SK-N-MC (cell line): ENCODE results near the gene SCP2.

Experiments used
- DNase-seq: peaks from one replicate; pipeline ENCODE4 v3.0.0-alpha.2; 2011; ENCODE audit warnings: low read depth, low spot score
- H3K27ac ChIP-seq: fragments of 200-600 bp; sonication (generic); 2 replicates; pipeline ENCODE4 v1.5.1; 2016; ENCODE audit warnings: mixed run types
- H3K36me3 ChIP-seq: fragments of 200-600 bp; sonication (generic); 2 replicates; pipeline ENCODE4 v1.6.1; 2017; ENCODE audit warnings: antibody characterized with exemption, low read length, mixed read lengths; ENCODE audit not compliant: insufficient read depth
- H3K4me3 ChIP-seq: fragments of 200-600 bp; sonication (generic); 2 replicates; pipeline ENCODE4 v1.5.1; 2016
- H3K9ac ChIP-seq: fragments of 200-600 bp; sonication (generic); 2 replicates; pipeline ENCODE4 v1.8.0; 2017; ENCODE audit warnings: mixed run types, mixed read lengths; ENCODE audit not compliant: insufficient read length
- H3K9me3 ChIP-seq: fragments of 200-600 bp; sonication (generic); 2 replicates; pipeline ENCODE4 v1.6.1; 2017; ENCODE audit warnings: low read depth, mild to moderate bottlenecking, antibody characterized with exemption, low read length, moderate library complexity, mixed read lengths
- EZH2 ChIP-seq: fragments of 200-600 bp; sonication (generic); IDR thresholded peaks from one replicate; pipeline ENCODE4 v1.6.1; 2017; ENCODE audit warnings: antibody characterized with exemption
- FOXP2 ChIP-seq: optimal IDR thresholded peaks from 2 replicates; pipeline ENCODE3; 2011; ENCODE audit warnings: mild to moderate bottlenecking, moderate library complexity; ENCODE audit not compliant: insufficient read depth; ENCODE audit errors: extremely low read length, control extremely low read depth
- POLR2AphosphoS5 ChIP-seq: IDR thresholded peaks from 2 replicates; pipeline ENCODE4 v1.6.1; 2012; ENCODE audit warnings: mild to moderate bottlenecking, low read depth, low read length, borderline replicate concordance

Gene SCP2

DNA sequence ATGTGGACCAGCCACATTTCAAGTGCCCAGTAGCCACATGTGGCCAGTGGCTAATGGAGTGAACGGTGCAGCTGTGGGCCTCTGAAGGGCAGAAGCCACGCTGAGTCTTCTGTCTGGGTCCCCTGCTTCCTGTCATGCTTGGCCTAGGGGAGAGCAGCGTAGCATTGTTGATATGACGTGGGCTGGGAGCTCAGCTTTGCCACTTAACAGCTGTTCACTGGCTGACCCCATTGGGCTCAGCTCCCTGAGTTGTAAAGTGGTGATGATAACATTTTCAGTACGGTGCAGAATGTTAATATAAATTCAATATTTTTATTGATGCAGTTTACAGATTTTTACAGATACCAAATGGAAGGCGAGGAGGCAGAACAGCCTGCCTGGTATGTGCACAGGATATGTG is 139.4 kb downstream of the SCP2 start:
- Histone ChIP-seq H3K4me3 (no peak overlapping the region), H3K27ac (no peak overlapping the region), H3K9ac (no peak overlapping the region), H3K9me3 (no peaks in the 10 kb centered on the region), H3K36me3 (no peaks in the 10 kb centered on the region)
- DNase-seq, result no peak
- TF ChIP-seq EZH2, result no peak
- no peak for TF ChIP-seq POLR2AphosphoS5
- TF ChIP-seq FOXP2, result no peak

DNA sequence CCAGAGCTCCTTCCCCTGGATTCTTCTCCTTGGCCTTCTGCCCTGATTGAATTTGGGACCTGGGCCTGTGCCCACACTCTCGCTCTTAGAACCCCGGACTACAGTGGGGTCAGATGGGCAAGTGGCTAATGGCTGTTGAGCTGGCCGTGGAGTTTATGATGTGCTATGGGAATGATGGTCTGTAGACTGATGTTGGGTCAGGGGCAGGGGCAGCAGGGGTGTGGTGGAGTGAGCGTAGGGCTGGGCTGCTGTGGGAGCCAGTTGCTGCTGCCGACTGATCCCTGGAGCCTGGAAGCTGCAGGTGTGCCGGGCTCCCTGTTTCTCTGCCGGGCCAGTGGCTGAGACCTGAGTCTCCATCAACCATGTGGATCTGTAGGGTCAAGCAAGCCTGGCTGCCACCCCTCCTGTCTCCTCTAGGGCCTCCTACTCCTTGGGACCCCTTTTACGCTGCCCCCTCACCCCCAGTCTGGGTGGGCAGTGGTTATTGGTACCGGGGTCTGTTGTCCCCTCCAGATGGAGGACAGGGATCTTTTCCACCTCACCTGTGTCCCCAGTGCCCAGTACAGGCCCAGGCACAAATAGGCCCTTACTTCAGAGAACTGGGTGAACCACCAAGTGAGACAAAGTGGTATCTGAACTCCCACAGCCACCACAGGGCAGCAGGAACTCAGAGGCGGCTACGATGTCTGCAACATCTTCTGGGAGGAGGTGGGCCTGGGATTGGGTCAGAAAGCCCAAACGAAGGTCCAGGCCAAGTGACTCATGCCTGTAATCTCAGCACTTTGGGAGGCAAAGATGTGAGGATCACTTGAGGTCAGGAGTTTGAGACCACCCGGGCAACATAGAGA is 140.0 kb downstream of the SCP2 start:
- DNase-seq, result no peak
- H3K4me3 ChIP-seq, result no peak overlapping the region
- no peaks in the 10 kb centered on the region for H3K9me3 ChIP-seq
- no peak overlapping the region for H3K27ac ChIP-seq
- TF ChIP-seq FOXP2 (no peak), POLR2AphosphoS5 (no peak), EZH2 (no peak)
- H3K36me3 ChIP-seq, result no peaks in the 10 kb centered on the region
- H3K9ac ChIP-seq, result no peak overlapping the region

DNA sequence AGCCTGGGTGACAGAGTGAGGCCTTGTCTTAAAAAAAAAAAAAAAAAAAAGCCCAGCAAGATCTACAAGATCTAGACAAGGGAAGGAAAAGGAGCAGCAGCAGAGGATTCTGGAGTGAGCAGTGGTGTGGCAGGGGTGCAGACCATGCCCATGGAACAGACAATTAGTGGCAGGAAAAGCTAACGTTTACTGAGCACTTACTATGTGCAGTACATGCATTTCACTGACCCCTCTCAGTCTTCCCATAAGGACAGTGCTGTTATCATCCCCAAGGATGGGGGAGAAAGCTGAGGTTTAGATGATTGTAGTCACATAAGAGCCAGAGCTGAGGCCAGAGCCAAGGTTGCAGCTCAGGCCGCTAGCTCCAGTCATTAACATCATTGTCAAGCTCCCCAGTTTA is 140.8 kb downstream of the SCP2 start:
- Histone ChIP-seq H3K36me3 (no peaks in the 10 kb centered on the region), H3K9me3 (no peaks in the 10 kb centered on the region), H3K27ac (no peak overlapping the region), H3K9ac (no peak overlapping the region), H3K4me3 (no peak overlapping the region)
- TF ChIP-seq POLR2AphosphoS5 (no peak), FOXP2 (no peak), EZH2 (no peak)
- DNase-seq, result no peak

DNA sequence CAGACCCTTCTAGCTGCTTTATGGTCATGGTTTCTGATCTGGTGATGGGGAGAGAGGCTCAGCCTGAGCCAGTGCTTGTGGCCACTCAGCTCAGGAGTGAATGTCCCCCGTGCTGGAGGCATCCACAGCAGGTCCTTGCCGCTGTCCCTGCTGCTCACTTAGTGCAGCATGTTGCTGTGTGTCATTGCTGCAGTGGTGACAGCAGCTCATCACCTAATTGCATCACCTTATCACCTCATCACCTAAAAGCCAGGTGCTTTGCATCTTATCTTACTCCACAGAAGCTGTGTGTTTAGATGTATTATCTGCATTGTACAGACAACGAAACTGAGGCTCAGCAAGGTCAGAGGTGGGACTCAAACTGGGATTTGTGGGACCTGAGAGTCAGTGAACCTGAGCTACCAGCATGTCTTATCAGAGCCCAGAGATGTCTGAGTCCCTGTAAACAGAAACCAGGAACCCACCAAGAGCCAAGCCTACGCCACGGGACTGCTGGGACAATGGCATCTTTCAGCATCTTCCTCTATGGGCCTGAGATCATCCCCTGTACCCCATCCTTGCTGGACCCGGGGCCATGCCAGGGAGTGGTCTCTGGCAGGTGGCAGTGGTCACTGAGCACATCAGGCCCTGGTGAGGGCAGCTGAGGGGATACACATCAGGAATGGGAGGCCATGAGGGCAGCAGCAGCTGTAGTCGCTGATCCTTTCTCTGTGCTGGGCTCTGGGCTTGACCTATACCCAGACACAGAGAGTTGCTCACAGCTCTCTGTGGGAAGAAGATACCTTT is 141.4 kb downstream of the SCP2 start:
- no peak for DNase-seq

DNA sequence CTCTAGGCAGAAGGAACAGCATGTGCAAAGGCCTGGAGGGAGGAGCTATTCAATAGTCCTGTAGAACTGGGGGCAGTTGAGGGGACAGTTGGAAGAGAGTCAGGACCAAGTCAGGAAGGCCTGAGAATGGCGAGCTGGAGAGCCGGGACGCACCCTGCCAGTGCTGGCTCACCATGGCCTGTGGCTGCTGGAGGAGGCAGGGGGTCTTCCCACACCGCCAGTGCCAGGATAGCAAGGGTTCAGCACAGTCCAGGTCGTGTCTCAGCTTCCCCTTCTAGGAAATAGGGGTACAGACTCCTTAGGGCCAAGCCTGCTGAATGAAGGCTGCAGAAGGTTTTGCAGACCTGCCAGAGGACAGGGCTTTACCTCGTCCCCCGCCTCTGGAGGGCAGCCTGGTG is 142.2 kb downstream of the SCP2 start:
- no peak for DNase-seq
- no peak for TF ChIP-seq FOXP2
- TF ChIP-seq POLR2AphosphoS5, result no peak
- no peak for TF ChIP-seq EZH2
- Histone ChIP-seq H3K36me3 (no peaks in the 10 kb centered on the region), H3K9ac (no peak overlapping the region), H3K9me3 (no peaks in the 10 kb centered on the region), H3K27ac (no peak overlapping the region), H3K4me3 (no peak overlapping the region)

More for the DNA sequence above, 141.4 kb downstream of the SCP2 start:
- TF ChIP-seq POLR2AphosphoS5 (no peak), FOXP2 (no peak), EZH2 (no peak)
- no peaks in the 10 kb centered on the region for H3K9me3 ChIP-seq
- H3K9ac ChIP-seq, result no peak overlapping the region
- H3K36me3 ChIP-seq, result no peaks in the 10 kb centered on the region
- no peak overlapping the region for H3K4me3 ChIP-seq
- no peak overlapping the region for H3K27ac ChIP-seq

DNA sequence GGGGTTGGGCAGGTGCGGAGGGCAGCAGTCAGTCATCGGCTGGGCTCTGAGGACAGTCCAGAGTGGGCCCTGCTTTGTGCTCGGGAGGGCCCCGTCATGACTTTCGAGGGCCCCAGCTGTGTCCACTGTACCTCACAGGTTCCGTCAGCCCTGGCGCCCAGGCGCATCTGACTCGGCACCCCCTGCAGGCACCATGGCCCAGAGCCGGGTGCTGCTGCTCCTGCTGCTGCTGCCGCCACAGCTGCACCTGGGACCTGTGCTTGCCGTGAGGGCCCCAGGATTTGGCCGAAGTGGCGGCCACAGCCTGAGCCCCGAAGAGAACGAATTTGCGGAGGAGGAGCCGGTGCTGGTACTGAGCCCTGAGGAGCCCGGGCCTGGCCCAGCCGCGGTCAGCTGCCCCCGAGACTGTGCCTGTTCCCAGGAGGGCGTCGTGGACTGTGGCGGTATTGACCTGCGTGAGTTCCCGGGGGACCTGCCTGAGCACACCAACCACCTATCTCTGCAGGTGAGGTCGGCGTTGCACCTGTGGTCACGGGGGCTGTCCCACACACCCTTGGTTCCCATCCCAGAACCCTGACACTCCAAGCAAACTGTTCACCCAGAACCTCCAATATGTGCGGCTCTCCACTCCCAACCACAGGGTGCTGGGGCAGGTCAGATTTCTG is 142.7 kb downstream of the SCP2 start:
- H3K4me3 ChIP-seq, result no peak overlapping the region
- H3K9me3 ChIP-seq, result no peaks in the 10 kb centered on the region
- TF ChIP-seq FOXP2, result no peak
- no peak for TF ChIP-seq EZH2
- TF ChIP-seq POLR2AphosphoS5, result no peak
- H3K9ac ChIP-seq, result no peak overlapping the region
- no peak overlapping the region for H3K27ac ChIP-seq
- no peak for DNase-seq
- no peaks in the 10 kb centered on the region for H3K36me3 ChIP-seq

DNA sequence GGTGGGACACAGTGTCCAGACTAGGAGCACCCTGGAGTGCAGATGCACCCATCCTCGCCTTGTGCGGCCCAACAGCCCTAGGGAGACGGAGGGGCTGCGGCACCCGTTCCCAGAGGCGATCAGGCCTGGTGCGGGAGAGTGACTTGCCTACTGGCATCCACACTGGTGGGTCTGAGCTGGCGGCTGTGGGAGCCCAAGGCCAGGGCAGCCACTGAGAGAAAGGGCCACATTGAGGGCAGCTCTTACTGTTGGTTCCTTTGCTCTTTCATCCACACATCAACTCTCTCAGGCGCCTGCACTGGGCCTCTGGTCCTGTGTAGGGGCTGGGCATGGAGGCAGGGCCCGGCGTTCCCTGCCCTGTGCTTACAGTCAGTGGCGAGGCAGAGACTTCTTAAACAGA is 143.5 kb downstream of the SCP2 start:
- H3K36me3 ChIP-seq, result no peaks in the 10 kb centered on the region
- no peak overlapping the region for H3K4me3 ChIP-seq
- H3K27ac ChIP-seq, result no peak overlapping the region
- TF ChIP-seq FOXP2 (no peak), EZH2 (no peak), POLR2AphosphoS5 (no peak)
- H3K9me3 ChIP-seq, result no peaks in the 10 kb centered on the region
- no peak for DNase-seq
- no peak overlapping the region for H3K9ac ChIP-seq

DNA sequence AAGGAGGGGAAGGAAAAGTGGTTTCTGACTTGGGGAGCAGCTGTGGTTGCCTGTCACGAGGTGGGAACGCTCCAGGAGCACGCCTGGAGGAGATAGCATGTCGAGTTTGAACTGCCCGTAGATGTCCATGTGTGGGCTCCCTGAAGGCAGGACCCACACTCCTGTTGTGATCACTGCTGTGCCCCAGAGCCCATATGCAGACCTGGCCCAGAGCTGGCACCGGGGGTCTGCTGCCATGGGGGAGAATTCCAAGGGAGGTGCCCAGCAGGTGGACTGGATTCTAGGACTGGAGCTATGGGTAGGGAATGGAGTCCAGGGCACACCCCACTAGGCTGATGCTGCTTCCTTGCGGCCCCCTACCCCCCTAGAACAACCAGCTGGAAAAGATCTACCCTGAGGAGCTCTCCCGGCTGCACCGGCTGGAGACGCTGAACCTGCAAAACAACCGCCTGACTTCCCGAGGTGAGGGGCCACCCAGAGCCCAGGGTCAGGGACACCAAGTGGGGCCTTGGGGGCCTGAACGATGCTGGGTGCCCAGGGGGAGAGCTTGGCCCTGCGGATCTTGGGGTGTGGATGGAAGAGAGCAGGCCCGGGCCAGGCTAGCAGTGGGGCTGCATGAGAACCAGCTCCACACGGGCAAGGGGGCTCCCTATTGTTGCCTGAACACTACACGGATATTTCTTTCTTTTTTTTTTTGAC is 144.2 kb downstream of the SCP2 start:
- TF ChIP-seq POLR2AphosphoS5 (no peak), EZH2 (no peak), FOXP2 (no peak)
- Histone ChIP-seq H3K9ac (no peak overlapping the region), H3K4me3 (no peak overlapping the region), H3K36me3 (no peaks in the 10 kb centered on the region), H3K9me3 (no peaks in the 10 kb centered on the region), H3K27ac (no peak overlapping the region)
- no peak for DNase-seq
